Spinal cord (tissue), 10 donors: ENCODE data around the gene LSMEM2. TPM values are rescaled to one million over a fixed set of nuclear protein-coding genes. Genes with fewer than 3 reads are reported as not detected.
A peak's percentile ranks its signal among the peaks of the same experiment; 100 is the strongest.

Experiments
- DNase-seq, 6 donors: peaks; one replicate each; pipeline versions ENCODE4 v3.0.0 to v3.0.0-alpha.2; 2013 to 2015; ENCODE audit warnings: low spot score in 6 of 6, low read depth in 4 of 6
- H3K27ac ChIP-seq: one replicate; pipeline ENCODE4 v1.5.1; 2013; ENCODE audit warnings: low read depth, low read length, control low read depth
- H3K27me3 ChIP-seq: one replicate; pipeline ENCODE4 v1.6.1; 2013; ENCODE audit warnings: low read length; ENCODE audit not compliant: control insufficient read depth, insufficient read depth
- H3K36me3 ChIP-seq: one replicate; pipeline ENCODE4 v1.6.1; 2013; ENCODE audit warnings: low read length; ENCODE audit not compliant: control insufficient read depth, insufficient read depth
- H3K4me1 ChIP-seq: one replicate; pipeline ENCODE4 v1.6.1; 2013; ENCODE audit warnings: low read length; ENCODE audit not compliant: control insufficient read depth, insufficient read depth
- H3K4me3 ChIP-seq: one replicate; pipeline ENCODE4 v1.5.1; 2013; ENCODE audit warnings: low read depth, low read length, control low read depth
- H3K9me3 ChIP-seq: one replicate; pipeline ENCODE4 v1.6.1; 2013; ENCODE audit warnings: low read length; ENCODE audit not compliant: control insufficient read depth, insufficient read depth
- WGBS: methylation state at CpG from one replicate; pipeline ENCODE4 v1.1.5; 2013; ENCODE audit warnings: missing lambda C conversion rate; ENCODE audit not compliant: insufficient coverage; 5-methylcytosine and 5-hydroxymethylcytosine counted together
- polyA plus RNA-seq, 2 donors: library from polyadenylated mRNA; unstranded; fragments of 120-200 nt; gene quantifications; one replicate each; pipeline ENCODE4 v1.2.1, GENCODE V29; 2013; ENCODE audit not compliant: insufficient read length in 2 of 2
- total RNA-seq, 2 donors: library from RNA; depleted of rRNA in 1 of 2; stranded (reverse); fragments of 120-200 nt in 1 of 2; fragments of >200 nt in 1 of 2; gene quantifications; one replicate each; pipeline versions ENCODE4 v1.2.3 to v1.2.4, GENCODE V29; 2013 to 2014
- donor health status: healthy.

Gene LSMEM2
- total and polyA plus RNA-seq, 4 donors = 0.43 to 1.1 (median 0.44) TPM; not detected in 1

DNA sequence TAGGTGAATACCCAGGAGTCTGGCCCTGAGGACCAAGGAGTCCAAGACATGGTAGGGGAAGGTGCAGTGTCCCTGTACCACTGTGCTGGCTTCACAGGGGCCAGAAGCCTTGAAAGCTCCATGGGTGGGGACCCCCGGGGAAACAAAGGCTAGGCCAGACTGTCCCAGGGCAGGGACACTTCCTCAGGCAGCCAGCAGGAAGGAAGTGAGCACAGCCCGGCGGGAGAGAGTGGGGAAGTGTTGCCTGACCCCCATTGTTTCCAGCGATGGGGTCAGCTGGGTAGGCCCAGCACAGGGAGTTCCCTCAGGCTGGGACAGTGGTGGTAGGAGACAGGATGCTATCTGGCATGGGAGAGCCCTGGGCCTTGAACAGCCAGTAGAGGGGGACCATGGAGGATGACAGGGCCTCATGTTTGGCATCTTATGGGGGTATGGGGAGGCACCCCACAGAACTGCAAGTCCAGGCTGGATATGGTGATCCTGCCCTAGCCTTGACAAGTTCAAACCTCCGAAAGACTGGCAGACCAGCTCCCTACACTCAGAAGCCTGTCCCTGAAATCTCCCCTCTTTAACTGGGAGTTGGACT lies 44.8 kb downstream of the LSMEM2 start:
- 66% methylated on average over 4 of the region's 5 CpGs for WGBS
- Histone ChIP-seq H3K27me3 (no peaks in the 10 kb centered on the region), H3K4me1 (peaks cover 71% of the 10 kb centered on the region), H3K27ac (peak overlapping the region; percentile 96), H3K9me3 (no peaks in the 10 kb centered on the region), H3K4me3 (no peak overlapping the region), H3K36me3 (peaks cover 50% of the 10 kb centered on the region)
- DNase-seq = no peak

DNA sequence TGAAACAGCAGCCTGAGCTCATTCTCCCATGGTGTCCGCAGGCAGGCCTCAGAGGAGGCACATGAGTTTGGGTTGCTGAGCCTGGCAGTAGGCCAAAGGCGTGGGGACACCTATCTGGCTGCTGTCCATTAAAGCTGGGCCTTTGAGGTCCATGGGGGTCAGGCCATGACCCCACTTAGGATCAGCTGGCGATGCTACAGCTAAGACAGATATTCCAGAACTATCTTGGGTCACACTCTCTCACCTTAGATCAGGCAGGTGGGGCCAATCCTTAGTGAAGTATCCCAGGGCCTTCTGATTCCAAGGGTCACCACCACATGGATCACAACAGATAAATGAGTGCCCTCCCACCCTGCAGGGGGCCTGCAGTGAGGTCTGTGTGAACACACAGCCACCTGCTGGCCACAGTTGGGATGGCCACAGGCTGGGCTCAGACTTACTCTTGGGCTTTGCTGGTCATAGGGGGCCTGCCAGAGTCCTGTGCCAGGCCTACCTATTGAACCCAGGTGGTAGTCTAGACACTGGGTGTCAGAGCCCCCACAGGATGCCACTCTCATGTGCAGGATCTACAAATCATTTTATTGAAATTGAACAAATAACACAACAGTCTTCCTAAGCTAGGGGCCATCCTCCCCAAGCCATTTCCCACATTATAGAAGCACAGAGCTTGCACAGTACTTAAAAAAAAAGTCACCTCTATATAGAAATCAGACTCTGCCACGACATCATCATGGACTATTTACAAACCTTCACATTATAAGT lies 45.6 kb downstream of the LSMEM2 start:
- H3K4me1 ChIP-seq = peaks cover 64% of the 10 kb centered on the region
- peak overlapping the region; percentile 96 for H3K27ac ChIP-seq
- peaks cover 48% of the 10 kb centered on the region for H3K36me3 ChIP-seq
- DNase-seq = peak in 4 of 6 donors; percentile 31 to 81 (median 56)
- H3K9me3 ChIP-seq = no peaks in the 10 kb centered on the region
- no peak overlapping the region for H3K4me3 ChIP-seq
- WGBS = 56% methylated on average over 4 of the region's 4 CpGs
- no peaks in the 10 kb centered on the region for H3K27me3 ChIP-seq

DNA sequence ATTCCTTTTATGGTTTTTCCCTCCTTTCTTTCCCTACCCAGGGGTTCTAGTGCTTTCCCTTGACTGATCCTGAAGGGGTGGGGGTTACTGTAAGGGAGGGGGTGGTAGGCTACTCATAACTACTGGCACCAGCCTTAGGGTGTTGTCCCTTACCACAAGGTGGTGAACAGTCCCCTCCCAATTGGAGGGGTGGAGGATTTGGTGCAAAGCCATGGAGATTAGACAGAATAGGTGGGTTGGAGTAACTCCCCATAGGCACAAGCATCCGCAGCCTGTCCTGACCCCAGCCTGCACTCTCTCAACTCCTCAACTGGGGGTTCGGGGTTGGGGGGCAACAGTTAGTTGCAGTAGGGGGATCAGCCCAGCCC lies 46.2 kb downstream of the LSMEM2 start:
- Histone ChIP-seq H3K4me1 (peaks cover 59% of the 10 kb centered on the region), H3K27me3 (no peaks in the 10 kb centered on the region), H3K36me3 (peaks cover 47% of the 10 kb centered on the region), H3K9me3 (no peaks in the 10 kb centered on the region), H3K4me3 (no peak overlapping the region), H3K27ac (no peak overlapping the region)
- WGBS = no CpG with 5 or more reads among the region's 2 CpGs
- DNase-seq = no peak

DNA sequence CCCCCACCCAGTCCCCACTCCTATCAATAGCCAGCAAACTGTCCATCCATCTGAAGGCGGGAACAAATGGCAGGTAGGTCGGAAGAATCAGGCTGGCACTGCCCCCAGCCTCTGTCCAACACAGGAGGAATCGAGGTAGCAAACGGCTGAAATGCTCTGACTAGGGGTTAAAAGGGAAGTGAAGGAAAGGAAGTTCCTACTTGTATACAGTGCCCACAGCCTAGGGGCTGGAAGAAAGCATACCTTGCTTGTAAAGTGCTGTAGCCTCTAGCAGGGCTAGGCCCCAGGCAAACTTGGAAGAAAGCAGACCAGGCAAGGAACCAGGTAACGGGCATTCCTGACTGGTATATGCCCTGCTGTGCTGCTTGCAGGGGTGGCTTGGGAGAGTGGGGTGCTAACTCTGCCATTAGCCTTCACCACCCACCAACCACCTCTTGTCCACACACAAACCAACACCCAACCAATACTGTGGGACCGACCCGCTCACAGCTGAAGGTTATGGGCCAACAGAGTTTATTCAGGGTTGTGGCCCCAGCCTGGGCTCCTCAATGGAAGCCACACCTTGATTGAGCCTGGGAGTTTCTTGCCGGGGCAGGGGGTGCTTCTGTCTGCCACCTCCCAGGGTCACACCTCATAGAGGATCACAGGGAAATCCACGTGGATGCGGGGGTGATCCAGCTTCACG lies 46.8 kb downstream of the LSMEM2 start:
- peaks cover 53% of the 10 kb centered on the region for H3K4me1 ChIP-seq

DNA sequence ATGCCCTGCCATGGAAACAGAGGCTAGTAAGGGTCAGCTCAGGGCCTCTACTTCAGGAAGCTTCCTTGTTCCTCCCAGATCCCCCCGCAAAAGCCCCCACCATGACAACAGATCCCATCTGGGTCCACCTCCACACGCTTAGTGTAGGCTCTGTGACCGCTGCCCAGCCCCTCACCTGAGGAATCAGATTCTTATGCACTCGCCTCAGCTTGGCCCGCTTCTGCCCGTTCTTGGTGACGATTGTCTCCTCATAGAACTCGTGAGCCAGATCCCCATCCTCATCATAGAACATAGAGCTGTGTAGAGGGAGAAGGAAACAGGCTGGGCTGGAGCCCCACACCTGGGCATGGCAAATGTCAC lies 47.3 kb downstream of the LSMEM2 start:
- Histone ChIP-seq H3K27ac (no peak overlapping the region), H3K4me3 (no peak overlapping the region), H3K27me3 (no peaks in the 10 kb centered on the region), H3K36me3 (peaks cover 57% of the 10 kb centered on the region), H3K9me3 (no peaks in the 10 kb centered on the region), H3K4me1 (peaks cover 51% of the 10 kb centered on the region)
- DNase-seq = no peak
- 100% methylated on average over 2 of the region's 8 CpGs for WGBS

More for the DNA sequence above, 46.8 kb downstream of the LSMEM2 start:
- H3K27me3 ChIP-seq = no peaks in the 10 kb centered on the region
- H3K9me3 ChIP-seq = no peaks in the 10 kb centered on the region
- no peak overlapping the region for H3K4me3 ChIP-seq
- H3K36me3 ChIP-seq = peaks cover 52% of the 10 kb centered on the region
- DNase-seq = no peak
- H3K27ac ChIP-seq = no peak overlapping the region
- 92% methylated on average over 10 of the region's 11 CpGs for WGBS

DNA sequence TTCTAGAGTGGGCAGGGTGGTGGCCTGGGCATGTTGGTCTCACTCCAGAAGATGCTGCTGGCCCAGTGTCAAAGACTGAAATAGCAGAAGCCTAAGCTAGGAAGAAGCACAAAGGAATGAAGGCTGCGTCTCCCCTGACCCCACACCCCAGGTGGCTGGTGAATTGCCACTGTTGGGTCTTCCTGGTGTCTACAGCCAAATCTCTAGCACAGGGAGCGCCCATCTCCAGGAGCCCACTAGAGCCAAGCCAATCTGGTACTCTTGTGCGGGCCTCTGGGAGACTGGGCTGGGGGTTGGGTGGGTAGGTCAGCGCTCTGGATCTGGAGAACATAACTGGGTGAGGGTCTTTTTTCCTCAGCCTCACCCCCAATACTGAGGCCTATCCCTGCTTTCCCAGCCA lies 48.2 kb downstream of the LSMEM2 start:
- Histone ChIP-seq H3K9me3 (no peaks in the 10 kb centered on the region), H3K27me3 (no peaks in the 10 kb centered on the region), H3K4me1 (peaks cover 46% of the 10 kb centered on the region), H3K27ac (no peak overlapping the region), H3K36me3 (peaks cover 67% of the 10 kb centered on the region), H3K4me3 (peak overlapping the region; percentile 78)
- DNase-seq = no peak
- WGBS = 92% methylated on average over 2 of the region's 4 CpGs

DNA sequence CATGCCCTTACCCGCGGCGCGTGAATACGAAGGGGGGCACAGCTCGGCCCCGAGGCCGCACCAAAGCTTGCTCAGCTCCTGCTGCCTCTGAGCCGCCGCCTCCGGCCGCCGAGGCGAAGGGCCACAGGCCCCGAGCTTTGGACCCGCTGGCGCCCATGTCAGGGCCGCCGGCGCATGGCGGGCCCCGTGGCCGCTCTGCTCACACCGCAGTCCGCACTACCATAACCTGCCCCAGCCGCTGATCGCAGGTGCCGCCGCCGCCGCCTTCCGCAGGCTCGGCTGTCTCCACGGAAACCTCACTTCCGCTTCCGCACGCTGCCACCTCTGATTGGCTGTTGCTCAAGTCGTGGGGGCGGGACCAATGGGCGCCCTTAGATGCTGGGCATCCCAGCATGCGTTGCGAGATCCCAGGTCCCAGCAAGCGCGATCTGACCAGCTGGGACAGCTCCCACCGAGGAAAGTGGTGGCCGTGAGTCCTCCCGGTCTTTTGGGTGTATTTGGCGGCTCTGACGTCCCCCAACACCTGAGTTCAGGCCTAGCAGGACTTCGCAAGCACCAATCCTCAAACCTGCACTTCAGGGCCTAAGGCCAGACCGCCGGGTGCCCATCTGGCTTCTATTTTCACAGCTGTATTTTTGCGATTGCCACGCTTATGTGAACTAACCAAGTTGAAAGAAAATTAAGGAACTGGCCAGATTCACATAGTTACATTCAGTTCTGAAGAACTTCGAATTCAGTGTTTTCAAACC lies 49.2 kb downstream of the LSMEM2 start, which contains the start of gene TUSC2:
Gene TUSC2 (minus strand): TSS at position 281 of the 749 bp plus-strand sequence. CDS start 124 bp downstream, at position 157.
- no peaks in the 10 kb centered on the region for H3K9me3 ChIP-seq
- peaks cover 68% of the 10 kb centered on the region for H3K36me3 ChIP-seq
- 2% methylated on average over 55 of the region's 55 CpGs for WGBS
- peaks cover 36% of the 10 kb centered on the region for H3K4me1 ChIP-seq
- DNase-seq = peak; percentile 91 to 99 (median 98)
- H3K27me3 ChIP-seq = no peaks in the 10 kb centered on the region
- peak within 1 kb of the TSS; percentile 89 for H3K27ac ChIP-seq
- H3K4me3 ChIP-seq = peak within 1 kb of the TSS; percentile 78

DNA sequence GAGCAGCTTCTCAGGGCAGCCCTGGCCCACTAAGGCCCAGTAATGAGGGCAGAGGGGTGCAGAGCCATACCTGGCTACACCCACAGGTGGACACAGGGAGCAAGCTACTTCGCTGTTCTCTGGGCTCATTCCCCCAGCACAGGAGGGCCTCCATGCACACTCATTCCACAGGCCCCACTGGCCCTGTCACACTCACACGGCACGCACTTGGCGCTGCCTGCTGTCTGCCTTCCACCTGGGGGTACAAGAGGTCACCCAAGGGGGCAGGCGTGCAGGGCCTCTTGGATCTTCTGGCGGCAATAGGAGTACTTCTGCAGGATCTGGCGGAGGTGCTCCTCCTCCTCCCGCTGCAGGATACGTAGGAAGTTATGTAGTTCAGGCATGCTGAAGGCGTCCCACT lies 51.4 kb downstream of the LSMEM2 start:
- Histone ChIP-seq H3K4me1 (peaks cover 22% of the 10 kb centered on the region), H3K9me3 (no peaks in the 10 kb centered on the region), H3K4me3 (no peak overlapping the region), H3K27me3 (no peaks in the 10 kb centered on the region), H3K27ac (no peak overlapping the region), H3K36me3 (peaks cover 54% of the 10 kb centered on the region)
- WGBS = 96% methylated on average over 10 of the region's 10 CpGs
- no peak for DNase-seq

DNA sequence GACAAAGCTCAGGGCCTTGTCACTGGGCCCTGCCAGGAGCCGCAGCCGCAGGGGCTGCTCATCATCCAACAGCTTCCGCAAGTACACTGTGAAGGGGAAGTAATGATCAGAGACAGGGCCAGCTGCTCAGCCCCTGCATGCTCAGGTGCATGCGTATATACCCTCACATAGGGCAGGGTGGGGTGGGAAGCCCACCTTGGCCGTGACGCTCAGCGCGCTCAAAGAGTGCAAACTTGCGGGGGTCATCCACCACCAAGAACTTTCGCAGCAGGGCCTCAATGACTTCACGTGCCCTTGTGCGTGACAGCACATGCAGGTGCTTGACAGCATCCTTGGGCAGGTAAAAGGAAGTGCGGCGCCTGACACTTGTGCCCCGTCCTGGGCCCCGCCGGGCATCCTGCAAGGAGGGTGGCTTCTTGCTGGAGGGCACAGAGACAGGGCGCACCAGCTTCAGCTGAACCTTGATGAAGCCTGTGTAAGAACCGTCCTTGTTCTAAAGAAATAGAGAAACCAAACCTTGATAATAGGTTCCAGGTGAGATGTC lies 52.5 kb downstream of the LSMEM2 start:
- Histone ChIP-seq H3K27ac (no peak overlapping the region), H3K4me1 (peaks cover 33% of the 10 kb centered on the region), H3K36me3 (peaks cover 43% of the 10 kb centered on the region), H3K27me3 (no peaks in the 10 kb centered on the region), H3K9me3 (no peaks in the 10 kb centered on the region), H3K4me3 (no peak overlapping the region)
- WGBS = 99% methylated on average over 19 of the region's 19 CpGs
- no peak for DNase-seq
